Activated CD4-positive, alpha-beta T cell treated with anti-CD3 and anti-CD28 coated beads, Interleukin-2, amount 10 ng/mL, durations not matched to agents 24 days and 14 days (primary cell): Measurements from ENCODE around the gene PRKAG3. TPM values are rescaled to one million over a fixed set of nuclear protein-coding genes. Genes with fewer than 3 reads are reported as not detected.
"Not testable (repeated sequence)": the region's sequence is repeated elsewhere in the genome, so short reads cannot be mapped to it uniquely, and the experiment has no call there.

Experiments used
- DNase-seq: peaks from one replicate; pipeline ENCODE4 v3.0.0; 2022
- H3K27ac Mint-ChIP-seq: one replicate; pipeline ENCODE4 v1.8.0; 2022; ENCODE audit warnings: mild to moderate bottlenecking, mixed read lengths
- H3K27me3 Mint-ChIP-seq: one replicate; pipeline ENCODE4 v1.8.0; 2022; ENCODE audit warnings: mixed read lengths
- H3K36me3 Mint-ChIP-seq: one replicate; pipeline ENCODE4 v1.8.0; 2022; ENCODE audit warnings: low read depth, mild to moderate bottlenecking, mixed read lengths
- H3K4me1 Mint-ChIP-seq: one replicate; pipeline ENCODE4 v1.8.0; 2021; ENCODE audit warnings: mixed read lengths
- H3K4me3 Mint-ChIP-seq: one replicate; pipeline ENCODE4 v1.8.0; 2022; ENCODE audit warnings: mild to moderate bottlenecking, moderate library complexity, mixed read lengths
- H3K9me3 Mint-ChIP-seq: one replicate; pipeline ENCODE4 v1.8.0; 2021; ENCODE audit warnings: mixed read lengths
- intact Hi-C: fragments of 100-400 bp; cut with micrococcal nuclease; formaldehyde crosslinking; loops from one replicate; pipeline ENCODE4 v1.15.1; 2023
- total RNA-seq: library from RNA; stranded (reverse); gene quantifications from 2 replicates; pipeline ENCODE4 v1.2.3, GENCODE V29; 2022

The PRKAG3 gene
- total RNA-seq, 1 donor from 2014 or later: not detected

DNA sequence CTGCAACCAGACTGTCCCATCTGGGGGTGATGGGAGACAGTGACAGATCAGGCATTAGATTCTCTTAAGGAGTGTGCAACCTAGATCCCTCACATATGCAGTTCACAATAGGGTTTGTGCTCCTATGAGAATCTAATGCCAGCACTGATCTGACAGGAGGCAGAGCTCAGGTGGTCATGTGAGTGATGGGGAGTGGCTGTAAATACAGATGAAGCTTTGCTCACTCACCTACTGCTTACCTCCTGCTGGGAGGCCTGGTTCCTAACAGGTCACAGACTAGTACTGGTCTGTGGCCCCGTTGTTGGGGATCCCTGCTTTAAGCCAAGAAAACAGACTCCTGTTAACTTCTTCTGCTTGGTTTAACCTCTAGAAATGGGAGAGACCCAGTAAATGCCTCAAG is 46.5 kb downstream of the PRKAG3 start:
- H3K4me1 Mint-ChIP-seq: peaks cover 7% of the 10 kb centered on the region
- H3K27ac Mint-ChIP-seq: no peak overlapping the region
- H3K4me3 Mint-ChIP-seq: no peak overlapping the region
- peaks cover 2% of the 10 kb centered on the region for H3K36me3 Mint-ChIP-seq
- H3K27me3 Mint-ChIP-seq: peaks cover 55% of the 10 kb centered on the region
- H3K9me3 Mint-ChIP-seq: no peaks in the 10 kb centered on the region
- DNase-seq: no peak
- intact Hi-C loops: no loop called here

- no peak for DNase-seq
- Mint-ChIP-seq H3K9me3 (no peaks in the 10 kb centered on the region), H3K27me3 (peaks cover 62% of the 10 kb centered on the region), H3K27ac (no peak overlapping the region), H3K36me3 (peaks cover 2% of the 10 kb centered on the region), H3K4me3 (no peak overlapping the region), H3K4me1 (peaks cover 7% of the 10 kb centered on the region)
- intact Hi-C loops: no loop called here
Observed at GRCh38 chr2:218783688-218784087, 47.9 kb downstream of the PRKAG3 start.

DNA sequence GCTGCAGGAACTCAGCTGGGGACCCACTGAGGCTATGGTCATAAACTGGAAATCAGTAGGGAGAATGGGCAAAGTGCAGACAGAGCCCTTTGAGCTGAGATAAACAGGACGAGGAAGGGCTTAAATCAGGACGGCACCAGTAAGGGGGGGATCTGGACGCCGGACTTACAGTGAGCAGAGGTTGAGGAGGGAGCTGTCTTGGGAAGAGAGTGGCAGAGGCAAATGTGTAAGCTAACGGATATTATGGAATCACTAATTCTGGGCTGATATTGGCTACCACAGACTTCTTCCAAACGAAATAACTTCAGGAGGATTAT is 49.1 kb downstream of the PRKAG3 start:
- Mint-ChIP-seq H3K27ac (no peak overlapping the region), H3K9me3 (peaks cover 3% of the 10 kb centered on the region), H3K27me3 (peaks cover 62% of the 10 kb centered on the region), H3K36me3 (peaks cover 2% of the 10 kb centered on the region), H3K4me3 (no peak overlapping the region), H3K4me1 (peaks cover 7% of the 10 kb centered on the region)
- intact Hi-C loops: no loop called here
- DNase-seq: no peak

- intact Hi-C loops: no loop called here
- no peak for DNase-seq
- Mint-ChIP-seq H3K4me3 (no peak within 1 kb of the TSS), H3K36me3 (peaks cover 2% of the 10 kb centered on the region), H3K27ac (no peak within 1 kb of the TSS), H3K4me1 (peaks cover 7% of the 10 kb centered on the region), H3K27me3 (peaks cover 58% of the 10 kb centered on the region), H3K9me3 (peaks cover 7% of the 10 kb centered on the region)
Observed at GRCh38 chr2:218781691-218782527, 49.7 kb downstream of the PRKAG3 start, which contains the start of gene CYP27A1. Gene CYP27A1, plus strand, starts transcription at chr2:218782147. Its CDS starts 36 bp downstream, at chr2:218782183.

DNA sequence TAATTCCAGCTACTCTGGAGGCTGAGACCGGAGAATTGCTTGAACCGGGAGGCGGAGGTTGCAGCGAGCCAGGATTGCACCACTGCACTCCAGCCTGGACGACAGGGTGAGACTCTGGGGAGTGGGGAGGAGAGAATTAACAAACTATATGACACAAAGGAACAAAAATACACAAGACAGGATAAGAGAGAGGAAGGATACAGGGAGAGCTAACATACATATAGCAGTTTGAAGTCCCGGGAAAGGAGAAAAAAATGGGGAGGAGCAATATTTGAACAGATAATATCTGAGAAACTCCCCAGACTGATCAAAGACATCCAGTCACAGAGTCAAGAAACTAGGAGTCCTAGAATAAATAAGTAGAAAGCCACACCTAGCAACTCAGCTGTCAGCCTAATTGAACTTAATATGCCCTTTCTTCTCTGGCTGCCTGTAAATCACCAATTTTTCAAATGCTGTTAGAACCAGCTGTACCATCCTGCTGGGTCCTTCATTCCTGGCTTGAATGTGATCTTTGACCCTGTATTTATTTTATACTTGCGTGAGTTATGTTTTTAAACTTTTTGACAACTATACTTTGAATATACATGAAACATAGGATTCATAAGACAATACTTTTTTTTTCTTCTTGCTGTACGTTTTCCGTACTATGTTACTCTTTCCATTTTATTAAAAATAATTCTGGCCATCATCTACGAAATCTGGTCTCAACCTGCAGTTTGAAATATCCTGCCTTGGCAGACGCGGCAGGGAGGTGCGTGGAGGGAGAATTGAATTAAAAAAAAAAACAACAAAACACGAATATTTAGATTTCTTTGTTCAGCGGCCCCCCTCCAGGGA is 50.5 kb downstream of the PRKAG3 start:
- peaks cover 58% of the 10 kb centered on the region for H3K27me3 Mint-ChIP-seq
- intact Hi-C loops: no loop called here
- H3K9me3 Mint-ChIP-seq: peaks cover 10% of the 10 kb centered on the region
- peaks cover 7% of the 10 kb centered on the region for H3K4me1 Mint-ChIP-seq
- H3K27ac Mint-ChIP-seq: no peak overlapping the region
- H3K36me3 Mint-ChIP-seq: peaks cover 4% of the 10 kb centered on the region
- H3K4me3 Mint-ChIP-seq: no peak overlapping the region
- no peak for DNase-seq

DNA sequence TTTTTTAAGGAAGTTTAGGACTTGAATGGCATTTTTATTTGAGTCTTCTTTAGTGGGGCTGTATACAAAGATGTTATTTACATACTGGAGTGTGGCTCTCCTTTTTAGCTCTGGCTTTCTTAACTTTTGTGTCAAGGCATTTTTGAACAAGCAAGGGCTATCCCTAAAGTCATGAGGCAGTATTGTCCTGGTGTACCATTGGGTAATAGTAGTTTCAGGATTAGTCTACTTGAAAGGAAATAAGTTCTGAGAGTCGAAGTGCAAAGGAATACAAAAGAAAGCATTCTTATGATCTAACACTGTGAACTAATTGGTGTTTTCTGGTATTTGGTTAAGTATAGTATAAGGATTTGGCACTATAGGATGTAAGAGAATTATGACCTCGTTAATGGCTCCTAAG is 51.6 kb downstream of the PRKAG3 start:
- intact Hi-C loops: no loop called here
- Mint-ChIP-seq H3K27ac (no peak overlapping the region), H3K27me3 (peaks cover 49% of the 10 kb centered on the region), H3K4me3 (no peak overlapping the region), H3K9me3 (peaks cover 12% of the 10 kb centered on the region), H3K36me3 (peaks cover 5% of the 10 kb centered on the region), H3K4me1 (peaks cover 7% of the 10 kb centered on the region)
- DNase-seq: no peak

DNA sequence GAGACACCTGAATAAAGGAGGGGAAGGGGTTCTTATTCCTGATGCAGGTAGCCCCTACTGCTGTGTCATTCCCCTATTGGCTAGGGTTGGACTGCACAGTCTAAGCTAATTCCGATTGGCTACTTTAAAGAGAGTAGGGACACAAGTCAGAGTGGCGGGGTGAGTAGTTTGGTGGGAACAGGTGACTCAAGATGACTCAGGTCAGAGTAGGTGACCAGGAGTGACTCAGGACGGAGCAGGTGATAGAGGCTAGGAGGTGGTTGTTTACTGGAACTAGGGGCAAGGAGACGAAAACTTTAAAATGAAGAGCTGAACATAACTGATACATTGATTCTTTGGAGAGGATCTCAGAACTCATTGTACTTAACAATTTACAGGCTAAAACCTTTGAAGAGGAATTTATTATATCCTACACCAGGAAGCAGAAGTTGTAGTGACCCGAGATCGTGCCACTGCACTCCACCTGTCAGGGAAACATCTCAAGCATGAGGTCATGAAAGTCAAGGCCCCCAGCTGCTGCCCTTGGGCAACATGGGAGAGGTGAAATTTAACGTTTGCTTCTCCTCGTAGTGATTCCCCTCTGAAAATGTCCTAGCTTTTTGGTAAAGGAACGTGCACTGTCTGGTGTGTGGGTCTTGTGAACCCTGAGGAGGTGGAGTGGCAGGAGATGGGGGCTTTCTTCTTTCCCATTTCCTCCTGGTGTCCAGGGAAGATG is 54.2 kb downstream of the PRKAG3 start:
- Mint-ChIP-seq H3K36me3 (peaks cover 5% of the 10 kb centered on the region), H3K27me3 (peaks cover 29% of the 10 kb centered on the region), H3K4me3 (no peak overlapping the region), H3K27ac (no peak overlapping the region), H3K9me3 (peaks cover 12% of the 10 kb centered on the region), H3K4me1 (peaks cover 7% of the 10 kb centered on the region)
- intact Hi-C loops: no loop called here
- DNase-seq: no peak

DNA sequence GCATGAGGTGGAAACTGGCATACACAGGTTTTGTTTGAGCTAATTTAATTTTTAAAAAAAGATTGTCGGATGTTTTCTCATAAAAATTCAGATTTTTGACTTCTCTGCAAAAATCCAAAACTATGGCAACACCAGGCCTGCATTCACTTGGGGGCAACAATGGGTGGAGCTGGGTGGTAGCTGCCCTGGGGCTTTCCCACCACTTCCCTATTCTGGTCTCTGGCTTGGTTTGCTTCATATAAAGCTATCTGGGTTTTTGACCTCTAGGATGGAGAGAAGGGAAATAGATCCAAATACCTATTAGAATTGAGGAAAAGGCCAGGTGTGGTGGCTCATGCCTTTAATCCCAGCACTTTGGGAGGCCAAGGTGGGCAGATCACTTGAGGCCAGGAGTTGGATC is 55.1 kb downstream of the PRKAG3 start:
- Mint-ChIP-seq H3K4me3 (no peak overlapping the region), H3K36me3 (peaks cover 5% of the 10 kb centered on the region), H3K27ac (no peak overlapping the region), H3K27me3 (peaks cover 24% of the 10 kb centered on the region), H3K9me3 (peaks cover 12% of the 10 kb centered on the region), H3K4me1 (peaks cover 7% of the 10 kb centered on the region)
- intact Hi-C loops: no loop called here
- no peak for DNase-seq

GRCh38 chr2:218773881-218774280 is 57.7 kb downstream of the PRKAG3 start:
- Mint-ChIP-seq H3K9me3 (peaks cover 12% of the 10 kb centered on the region), H3K27ac (no peak overlapping the region), H3K4me3 (no peak overlapping the region), H3K36me3 (peaks cover 3% of the 10 kb centered on the region), H3K27me3 (peaks cover 12% of the 10 kb centered on the region), H3K4me1 (no peaks in the 10 kb centered on the region)
- intact Hi-C loops: no loop called here
- DNase-seq: no peak

- intact Hi-C loops, DNase-seq, H3K4me3 Mint-ChIP-seq, H3K27ac Mint-ChIP-seq, H3K4me1 Mint-ChIP-seq, H3K9me3 Mint-ChIP-seq, H3K36me3 Mint-ChIP-seq: not testable (repeated sequence)
- peaks cover 10% of the 10 kb centered on the region for H3K27me3 Mint-ChIP-seq
Observed at GRCh38 chr2:218772759-218773158, 58.8 kb downstream of the PRKAG3 start.

Other genes with a start within 250 kb of the PRKAG3 start
- 0.26 and 0.52 TPM in 2 replicates for gene PLCD4, start 223.9 kb downstream of the PRKAG3 start, total RNA-seq
- 59.6 and 60.9 TPM in 2 replicates for gene ZNF142, start 172.2 kb downstream of the PRKAG3 start, total RNA-seq
- 92.9 and 94.4 TPM in 2 replicates for gene BCS1L, start 172.1 kb downstream of the PRKAG3 start, total RNA-seq
- 23.6 and 28.8 TPM in 2 replicates for gene RNF25, start 159.8 kb downstream of the PRKAG3 start, total RNA-seq
- gene STK36, start 159.7 kb downstream of the PRKAG3 start, total RNA-seq: 20.2 and 21.3 TPM in 2 replicates
- gene TTLL4, start 121.0 kb downstream of the PRKAG3 start, total RNA-seq: 66.1 and 71.2 TPM in 2 replicates
- 0.09 TPM in 1 of 2 replicates, not detected in the other for gene CYP27A1, start 49.7 kb downstream of the PRKAG3 start, total RNA-seq
- not detected in 2 replicates for gene WNT6, start 28.0 kb upstream of the PRKAG3 start, total RNA-seq
- 0.12 and 0.28 TPM in 2 replicates for gene WNT10A, start 49.0 kb upstream of the PRKAG3 start, total RNA-seq
- gene CDK5R2, start 127.9 kb upstream of the PRKAG3 start, total RNA-seq: not detected in 2 replicates
- gene FEV, start 153.4 kb upstream of the PRKAG3 start, total RNA-seq: not detected in 2 replicates
- not detected in 2 replicates for gene CRYBA2, start 161.6 kb upstream of the PRKAG3 start, total RNA-seq
- gene CFAP65, start 209.7 kb upstream of the PRKAG3 start, total RNA-seq: not detected in 2 replicates
- gene IHH, start 229.1 kb upstream of the PRKAG3 start, total RNA-seq: not detected in 2 replicates